ENCODE results near the gene FES.

GRCh38 chr15:90881181-90881977, 2.9 kb upstream of the FES start:
- TF ChIP-seq, protein P1, sequence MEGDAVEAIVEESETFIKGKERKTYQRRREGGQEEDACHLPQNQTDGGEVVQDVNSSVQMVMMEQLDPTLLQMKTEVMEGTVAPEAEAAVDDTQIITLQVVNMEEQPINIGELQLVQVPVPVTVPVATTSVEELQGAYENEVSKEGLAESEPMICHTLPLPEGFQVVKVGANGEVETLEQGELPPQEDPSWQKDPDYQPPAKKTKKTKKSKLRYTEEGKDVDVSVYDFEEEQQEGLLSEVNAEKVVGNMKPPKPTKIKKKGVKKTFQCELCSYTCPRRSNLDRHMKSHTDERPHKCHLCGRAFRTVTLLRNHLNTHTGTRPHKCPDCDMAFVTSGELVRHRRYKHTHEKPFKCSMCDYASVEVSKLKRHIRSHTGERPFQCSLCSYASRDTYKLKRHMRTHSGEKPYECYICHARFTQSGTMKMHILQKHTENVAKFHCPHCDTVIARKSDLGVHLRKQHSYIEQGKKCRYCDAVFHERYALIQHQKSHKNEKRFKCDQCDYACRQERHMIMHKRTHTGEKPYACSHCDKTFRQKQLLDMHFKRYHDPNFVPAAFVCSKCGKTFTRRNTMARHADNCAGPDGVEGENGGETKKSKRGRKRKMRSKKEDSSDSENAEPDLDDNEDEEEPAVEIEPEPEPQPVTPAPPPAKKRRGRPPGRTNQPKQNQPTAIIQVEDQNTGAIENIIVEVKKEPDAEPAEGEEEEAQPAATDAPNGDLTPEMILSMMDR (IDR thresholded peaks at IDR 0.05) = no peak
- no peak for TF ChIP-seq REST (IDR thresholded peaks at IDR 0.05)
- no peak for TF ChIP-seq SMC3 (IDR thresholded peaks at IDR 0.05)
